K562 (cell line): ENCODE results near the gene CSTPP1. TPM values are rescaled to one million over a fixed set of nuclear protein-coding genes. Genes with fewer than 3 reads are reported as not detected.

Source experiments
- ATAC-seq: fragments of 200-7000 bp; cut with Tn5 transposase; 3 replicates; pipeline ENCODE4 v1.9.1; 2020; ENCODE audit warnings: moderate library complexity
- BruUV-seq: library from RNA; stranded (reverse); fragments of 400-500 nt; replicated peaks from 2 replicates; lab custom pipeline; 2021; lab: Mats Ljungman, UMichigan
- CTCF ChIA-PET: fragments of 300-600 bp; formaldehyde crosslinking; extraction: SDS; loops from one replicate; lab custom pipeline; 2021; ENCODE audit warnings: low intra/inter-chr PET ratio; lab: Yijun Ruan, JAX
- POLR2A ChIA-PET: fragments of 300-600, 350-650 bp; sonication (Branson Sonifier 250); formaldehyde crosslinking; extraction: SDS; loops from one replicate; lab custom pipeline; 2021; ENCODE audit warnings: antibody characterized with exemption, inconsistent platforms; lab: Yijun Ruan, JAX
- DNase-seq, 4 experiments: peaks; one replicate each; pipeline versions ENCODE4 v3.0.0 to v3.0.0-alpha.2; 2011 to 2018; ENCODE audit warnings: low spot score in 3 of 4, mixed read lengths in 3 of 4; ENCODE audit errors: extremely low read depth in 1 of 4
- FAIRE-seq: peaks from 2 replicates; lab custom pipeline; 2011; peaks lifted over from hg19 to GRCh38; lab: Jason Lieb, UNC
- H2AFZ ChIP-seq: 2 replicates; pipeline ENCODE4 v1.6.0; 2011; ENCODE audit warnings: low read depth, low read length, control low read depth, inconsistent platforms
- H3K27ac ChIP-seq: fragments of 200-600 bp; 3 replicates; pipeline ENCODE4 v1.8.0; 2011; ENCODE audit warnings: low read depth, mild to moderate bottlenecking, control low read depth, inconsistent platforms, low read length, moderate library complexity, mixed read lengths; ENCODE audit errors: extremely low read depth
- H3K27me3 ChIP-seq, 2 experiments: fragments of 300-600 bp in 1 of 2; 2 replicates in 1 of 2; 3 replicates in 1 of 2; pipeline versions ENCODE4 v1.6.0 to v1.8.0; 2011; ENCODE audit warnings: inconsistent platforms in 2 of 2, low read length in 2 of 2, mild to moderate bottlenecking in 1 of 2, mixed read lengths in 1 of 2, moderate library complexity in 1 of 2; ENCODE audit not compliant: control insufficient read depth in 2 of 2, insufficient read depth in 2 of 2
- H3K36me3 ChIP-seq: fragments of 300-600 bp; 3 replicates; pipeline ENCODE4 v1.8.0; 2011; ENCODE audit warnings: mild to moderate bottlenecking, low read length, inconsistent platforms; ENCODE audit not compliant: control insufficient read depth, insufficient read depth
- H3K4me1 ChIP-seq, 2 experiments: fragments of 200-600 bp in 1 of 2; replicated peaks in 1 of 2; 2 replicates in 1 of 2; 3 replicates in 1 of 2; pipeline versions ENCODE4 v1.5.1 to v1.8.0; 2011; ENCODE audit warnings: inconsistent platforms in 2 of 2, low read length in 2 of 2, mild to moderate bottlenecking in 1 of 2, mixed read lengths in 1 of 2, moderate library complexity in 1 of 2; ENCODE audit not compliant: control insufficient read depth in 2 of 2, insufficient read depth in 2 of 2
- H3K4me2 ChIP-seq: 2 replicates; pipeline ENCODE4 v1.6.1; 2011; ENCODE audit warnings: low read length, control low read depth, inconsistent platforms, mixed read lengths; ENCODE audit not compliant: insufficient read depth
- H3K4me3 ChIP-seq: fragments of 200-600 bp; sonication (generic), shearing (Covaris generic); 2 replicates; pipeline ENCODE4 v1.5.1; 2016; ENCODE audit warnings: control low read depth, inconsistent platforms
- H3K79me2 ChIP-seq: fragments of 200-600 bp; 3 replicates; pipeline ENCODE4 v1.8.0; 2011; ENCODE audit warnings: low read length, inconsistent platforms; ENCODE audit not compliant: control insufficient read depth, insufficient read depth
- H3K9ac ChIP-seq, 2 experiments: 2 replicates each; pipeline versions ENCODE4 v1.6.0 to v1.6.1; 2011; ENCODE audit warnings: low read depth in 2 of 2, low read length in 2 of 2, control low read depth in 1 of 2, inconsistent platforms in 1 of 2, mild to moderate bottlenecking in 1 of 2, mixed read lengths in 1 of 2; ENCODE audit not compliant: insufficient read depth in 1 of 2
- H3K9me1 ChIP-seq: one replicate; pipeline ENCODE4 v1.6.0; 2011; ENCODE audit warnings: inconsistent platforms, mild to moderate bottlenecking, low read length, moderate library complexity; ENCODE audit not compliant: control insufficient read depth, insufficient read depth
- H3K9me3 ChIP-seq: replicated peaks from 2 replicates; pipeline ENCODE4 v1.5.1; 2011; ENCODE audit warnings: low read depth, low read length, inconsistent platforms; ENCODE audit not compliant: control insufficient read depth, insufficient read depth
- H4K20me1 ChIP-seq: replicated peaks from 2 replicates; pipeline ENCODE4 v1.6.1; 2011; ENCODE audit warnings: low read length, inconsistent platforms, mixed read lengths; ENCODE audit not compliant: control insufficient read depth, insufficient read depth
- ATF1 ChIP-seq, 2 experiments: fragments of 450-650 bp in 1 of 2; IDR thresholded peaks; 2 replicates each; pipeline ENCODE4 v1.6.1; 2016; ENCODE audit warnings: missing compliant biosample characterization in 1 of 2, missing genetic modification characterization in 1 of 2
- BRD4 ChIP-seq: fragments of 200-600 bp; sonication (generic); IDR thresholded peaks from 2 replicates; pipeline ENCODE4 v1.6.1; 2017; ENCODE audit warnings: inconsistent platforms
- HDAC3 ChIP-seq: fragments of 450-650 bp; IDR thresholded peaks from 2 replicates; pipeline ENCODE4 v1.6.1; 2018; ENCODE audit warnings: borderline replicate concordance, mild to moderate bottlenecking, moderate library complexity; ENCODE audit not compliant: partially characterized antibody
- SAFB2 ChIP-seq: fragments of 200-400 bp; formaldehyde crosslinking; IDR thresholded peaks from 2 replicates; pipeline ENCODE4 v1.6.1; 2018; ENCODE audit warnings: borderline replicate concordance, low read length, low read depth, moderate library complexity; ENCODE audit not compliant: severe bottlenecking
- TEAD2 ChIP-seq: fragments of 450-650 bp; IDR thresholded peaks from 2 replicates; pipeline ENCODE4 v1.6.1; 2016; ENCODE audit warnings: missing genetic modification characterization, control low read depth, missing compliant biosample characterization
- ZBTB7A ChIP-seq: IDR thresholded peaks from 2 replicates; pipeline ENCODE4 v1.6.1; 2011; ENCODE audit warnings: low read depth, mild to moderate bottlenecking, low read length, moderate library complexity, borderline replicate concordance; ENCODE audit not compliant: control insufficient read depth
- ZNF384 ChIP-seq: IDR thresholded peaks from 2 replicates; pipeline ENCODE4 v1.6.1; 2012; ENCODE audit warnings: low read depth, low read length, improper control_type of control experiment
- WGBS: fragments of 100-300 bp; shearing (Covaris generic); methylation state at CpG from one replicate; pipeline ENCODE4 v1.1.6; 2016; ENCODE audit warnings: low coverage, mixed read lengths; ENCODE audit not compliant: insufficient coverage; ENCODE audit errors: missing lambda C conversion rate; 5-methylcytosine and 5-hydroxymethylcytosine counted together
- in situ Hi-C: fragments of 300-500 bp; cut with MboI; formaldehyde crosslinking; loops from 4 replicates; pipeline ENCODE4 v1.15.0; 2018; ENCODE audit warnings: inconsistent platforms, mixed read lengths
- intact Hi-C: fragments of 100-400 bp; cut with micrococcal nuclease; formaldehyde crosslinking; loops from 2 replicates; pipeline ENCODE4 v1.14.2; 2022
- polyA plus RNA-seq, 8 experiments: library from polyadenylated mRNA; depleted of rRNA in 4 of 8; stranded (reverse) in 5 of 8; unstranded in 3 of 8; fragments of >200 nt; fragmentation: Nextera tagmentation in 2 of 8; fragmentation: Illumina TruSeq in 1 of 8; extraction: Ambion mirVana in 2 of 8; extraction: Trizol in 1 of 8; gene quantifications; 2 replicates each; pipeline versions ENCODE4 v1.2.1 to v1.2.3, GENCODE V29; 2011 to 2014; ENCODE audit warnings: inconsistent platforms in 1 of 8, missing spikeins in 1 of 8
- total RNA-seq, 7 experiments: library from RNA; depleted of rRNA in 6 of 7; stranded (reverse); fragments of >200 nt in 6 of 7; fragmentation: Illumina TruSeq in 2 of 7; extraction: Trizol in 2 of 7; gene quantifications; 2 replicates each; pipeline versions ENCODE4 v1.2.1 to v1.2.3, GENCODE V29; 2011 to 2021; ENCODE audit warnings: low replicate concordance in 1 of 7
- TF ChIP-seq, protein P1 (sequence below): fragments of 250-450 bp; sonication (Bioruptor Pico); IDR thresholded peaks from 2 replicates; pipeline ENCODE4 v1.8.0; 2022; ENCODE audit warnings: moderate library complexity, mild to moderate bottlenecking, inconsistent platforms
- TF ChIP-seq, protein P2 (sequence below): fragments of 250-450 bp; sonication (Bioruptor Pico); IDR thresholded peaks from 2 replicates; pipeline ENCODE4 v1.5.0; 2020; ENCODE audit warnings: mild to moderate bottlenecking

CSTPP1 gene
- total and polyA plus RNA-seq, 9 of the 15 experiments (the other 6 are each of a cell fraction or from before 2014, with no cell fraction given): 6.5 to 17.8 (median 9.2) TPM

DNA sequence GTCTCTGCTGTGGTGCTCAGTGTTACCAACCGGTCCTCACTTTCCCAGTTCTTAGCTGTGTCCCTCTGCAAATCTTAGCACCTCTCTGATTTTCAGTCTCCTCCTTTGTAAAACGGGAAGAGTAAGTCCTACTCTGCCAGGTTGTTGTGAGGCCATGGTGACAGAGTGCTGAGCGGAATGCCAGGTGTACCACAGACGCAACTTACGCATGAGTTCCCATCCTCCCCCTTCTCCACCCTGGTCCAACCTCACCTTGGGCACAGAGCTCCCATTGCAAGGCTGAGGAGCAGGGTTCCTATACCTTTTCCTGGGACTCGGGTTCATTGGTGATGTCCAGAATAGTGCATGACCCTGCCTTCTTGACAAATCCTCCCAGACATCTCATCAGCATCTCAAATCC lies 270.9 kb downstream of the CSTPP1 start:
- in situ Hi-C loops (no loop called here), intact Hi-C loops (no loop called here)
- no peak overlapping the region for H3K4me3 ChIP-seq
- no peak for ATAC-seq
- no peaks in the 10 kb centered on the region for H4K20me1 ChIP-seq
- no peak overlapping the region for H3K4me2 ChIP-seq
- CTCF ChIA-PET: no interaction called here
- no peak for FAIRE-seq
- no peak overlapping the region for H3K27ac ChIP-seq
- no peak overlapping the region for H2AFZ ChIP-seq
- H3K79me2 ChIP-seq: no peaks in the 10 kb centered on the region
- no peaks in the 10 kb centered on the region for H3K9me1 ChIP-seq
- TF ChIP-seq TEAD2 (tag) (no peak), BRD4 (no peak), HDAC3 (no peak), ATF1 (CRISPR knock-in tag; IDR thresholded peaks at IDR 0.05) (no peak), ATF1 (tag; IDR thresholded peaks at IDR 0.05) (no peak), ZNF384 (no peak), ZBTB7A (no peak), SAFB2 (no peak)
- TF ChIP-seq, protein P1, sequence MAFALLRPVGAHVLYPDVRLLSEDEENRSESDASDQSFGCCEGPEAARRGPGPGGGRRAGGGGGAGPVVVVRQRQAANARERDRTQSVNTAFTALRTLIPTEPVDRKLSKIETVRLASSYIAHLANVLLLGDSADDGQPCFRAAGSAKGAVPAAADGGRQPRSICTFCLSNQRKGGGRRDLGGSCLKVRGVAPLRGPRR (CRISPR knock-in tag): no peak
- TF ChIP-seq, protein P2, sequence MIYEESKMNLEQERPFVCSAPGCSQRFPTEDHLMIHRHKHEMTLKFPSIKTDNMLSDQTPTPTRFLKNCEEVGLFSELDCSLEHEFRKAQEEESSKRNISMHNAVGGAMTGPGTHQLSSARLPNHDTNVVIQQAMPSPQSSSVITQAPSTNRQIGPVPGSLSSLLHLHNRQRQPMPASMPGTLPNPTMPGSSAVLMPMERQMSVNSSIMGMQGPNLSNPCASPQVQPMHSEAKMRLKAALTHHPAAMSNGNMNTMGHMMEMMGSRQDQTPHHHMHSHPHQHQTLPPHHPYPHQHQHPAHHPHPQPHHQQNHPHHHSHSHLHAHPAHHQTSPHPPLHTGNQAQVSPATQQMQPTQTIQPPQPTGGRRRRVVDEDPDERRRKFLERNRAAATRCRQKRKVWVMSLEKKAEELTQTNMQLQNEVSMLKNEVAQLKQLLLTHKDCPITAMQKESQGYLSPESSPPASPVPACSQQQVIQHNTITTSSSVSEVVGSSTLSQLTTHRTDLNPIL (CRISPR knock-in tag): no peak
- H3K9ac ChIP-seq: peak overlapping the region in 1 of 2 experiments; percentile 71; a peak in 2 of 4 replicates
- BruUV-seq: no TSS peak
- POLR2A ChIA-PET: interaction anchor here (0.7 kb wide), 1 partner anchor 36 kb away, joined by 4 read pairs; no protein-coding TSS in a partner anchor
- no peaks in the 10 kb centered on the region for H3K9me3 ChIP-seq
- peaks cover 2 to 13% of the 10 kb centered on the region in 2 experiments; a peak in 3 of 5 replicates for H3K27me3 ChIP-seq
- DNase-seq: peak in 1 of 4 experiments; percentile 3
- 23% methylated on average over 6 of the region's 6 CpGs for WGBS
- no peaks in the 10 kb centered on the region; a peak in 3 of 5 replicates for H3K4me1 ChIP-seq
- H3K36me3 ChIP-seq: no peaks in the 10 kb centered on the region
